ENCODE measurements around the gene GHRL. TPM values are rescaled to one million over a fixed set of nuclear protein-coding genes. Genes with fewer than 3 reads are reported as not detected.

Gene GHRL
- total RNA-seq, 1 donor from 2014 or later = not detected

DNA sequence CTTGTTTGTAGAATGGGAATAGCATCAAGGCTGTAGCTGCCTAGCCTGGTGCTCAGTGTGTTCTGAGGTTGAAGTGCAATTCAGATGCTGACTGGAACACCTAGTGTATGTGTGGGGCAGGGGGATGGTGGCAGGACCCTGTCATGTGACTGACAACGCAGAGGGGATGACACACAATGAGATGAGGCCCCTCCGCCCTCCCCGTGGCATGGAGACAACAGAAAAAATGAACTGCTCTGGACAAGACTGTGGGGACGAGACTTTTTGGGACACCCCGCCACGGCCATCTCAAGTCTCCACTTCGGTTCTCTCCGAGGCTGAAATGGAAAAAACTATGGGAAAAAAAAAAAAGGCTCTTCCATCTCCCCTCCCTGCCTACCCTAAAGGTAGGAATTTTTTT is 38.6 kb upstream of the GHRL start:
- peaks cover 46% of the 10 kb centered on the region for H3K27me3 ChIP-seq (ENCODE audit: control insufficient read depth, insufficient read depth, low read length)
- no peak overlapping the region for H3K4me3 ChIP-seq (ENCODE audit: low read depth, low read length)
- no peak for DNase-seq (ENCODE audit: low read depth)
- H3K36me3 ChIP-seq (ENCODE audit: control insufficient read depth, insufficient read depth, low read length) = no peaks in the 10 kb centered on the region
- TF ChIP-seq, protein P1, sequence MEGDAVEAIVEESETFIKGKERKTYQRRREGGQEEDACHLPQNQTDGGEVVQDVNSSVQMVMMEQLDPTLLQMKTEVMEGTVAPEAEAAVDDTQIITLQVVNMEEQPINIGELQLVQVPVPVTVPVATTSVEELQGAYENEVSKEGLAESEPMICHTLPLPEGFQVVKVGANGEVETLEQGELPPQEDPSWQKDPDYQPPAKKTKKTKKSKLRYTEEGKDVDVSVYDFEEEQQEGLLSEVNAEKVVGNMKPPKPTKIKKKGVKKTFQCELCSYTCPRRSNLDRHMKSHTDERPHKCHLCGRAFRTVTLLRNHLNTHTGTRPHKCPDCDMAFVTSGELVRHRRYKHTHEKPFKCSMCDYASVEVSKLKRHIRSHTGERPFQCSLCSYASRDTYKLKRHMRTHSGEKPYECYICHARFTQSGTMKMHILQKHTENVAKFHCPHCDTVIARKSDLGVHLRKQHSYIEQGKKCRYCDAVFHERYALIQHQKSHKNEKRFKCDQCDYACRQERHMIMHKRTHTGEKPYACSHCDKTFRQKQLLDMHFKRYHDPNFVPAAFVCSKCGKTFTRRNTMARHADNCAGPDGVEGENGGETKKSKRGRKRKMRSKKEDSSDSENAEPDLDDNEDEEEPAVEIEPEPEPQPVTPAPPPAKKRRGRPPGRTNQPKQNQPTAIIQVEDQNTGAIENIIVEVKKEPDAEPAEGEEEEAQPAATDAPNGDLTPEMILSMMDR (IDR thresholded peaks at IDR 0.05; ENCODE audit: insufficient read depth, low read length, poor library complexity, severe bottlenecking) = no peak

DNA sequence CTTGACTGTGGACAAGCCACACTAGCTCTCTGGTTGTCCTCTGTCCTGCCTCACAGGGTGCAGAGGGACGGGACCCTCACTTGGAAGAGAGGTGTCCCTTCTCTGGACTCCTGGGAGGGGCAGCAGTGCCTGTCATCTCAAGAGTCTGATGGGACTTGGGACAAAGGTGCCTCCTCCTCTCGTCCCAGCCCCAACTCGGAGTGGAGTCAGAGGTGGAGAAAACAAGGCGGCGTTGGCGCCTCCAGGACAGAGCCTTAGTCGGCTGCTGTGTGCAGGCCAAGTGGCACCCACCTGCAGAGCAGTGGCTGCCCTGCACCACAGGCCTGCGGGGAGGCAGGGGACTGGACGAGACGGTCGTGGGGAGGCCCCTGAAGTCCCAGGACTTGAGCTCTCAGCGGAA is 37.6 kb upstream of the GHRL start:
- no peak for DNase-seq (ENCODE audit: low read depth)
- TF ChIP-seq, protein P1 (IDR thresholded peaks at IDR 0.05; ENCODE audit: insufficient read depth, low read length, poor library complexity, severe bottlenecking) = no peak
- H3K4me3 ChIP-seq (ENCODE audit: low read depth, low read length) = no peak overlapping the region
- no peaks in the 10 kb centered on the region for H3K36me3 ChIP-seq (ENCODE audit: control insufficient read depth, insufficient read depth, low read length)
- H3K27me3 ChIP-seq (ENCODE audit: control insufficient read depth, insufficient read depth, low read length) = peaks cover 48% of the 10 kb centered on the region

DNA sequence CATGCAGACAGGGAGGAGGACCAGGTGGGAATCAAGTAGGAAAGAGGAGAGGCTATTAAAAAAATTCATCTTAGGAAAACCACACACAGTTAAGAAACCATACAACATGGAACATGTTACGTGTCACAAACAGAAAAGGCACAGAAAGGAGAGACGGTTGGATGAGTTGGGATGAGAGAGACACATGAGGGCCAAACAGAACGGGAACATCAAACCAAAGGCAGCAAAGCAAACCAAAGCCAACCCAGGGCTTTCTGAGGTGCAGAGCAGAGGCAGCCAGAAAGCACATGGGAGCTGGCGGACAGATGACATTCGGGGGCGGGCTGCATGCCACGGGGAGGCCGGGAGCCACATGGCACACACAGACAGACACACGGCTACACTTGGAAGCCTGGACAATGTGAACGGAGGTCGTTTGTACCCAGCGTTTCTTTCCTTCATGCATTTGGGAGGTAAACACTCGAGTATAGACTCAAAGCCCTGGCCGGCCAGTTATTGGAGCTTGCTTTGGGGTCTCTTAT is 36.8 kb upstream of the GHRL start:
- no peaks in the 10 kb centered on the region for H3K36me3 ChIP-seq (ENCODE audit: control insufficient read depth, insufficient read depth, low read length)
- DNase-seq (ENCODE audit: low read depth) = no peak
- H3K27me3 ChIP-seq (ENCODE audit: control insufficient read depth, insufficient read depth, low read length) = peaks cover 48% of the 10 kb centered on the region
- no peak overlapping the region for H3K4me3 ChIP-seq (ENCODE audit: low read depth, low read length)
- TF ChIP-seq, protein P1 (IDR thresholded peaks at IDR 0.05; ENCODE audit: insufficient read depth, low read length, poor library complexity, severe bottlenecking) = no peak

DNA sequence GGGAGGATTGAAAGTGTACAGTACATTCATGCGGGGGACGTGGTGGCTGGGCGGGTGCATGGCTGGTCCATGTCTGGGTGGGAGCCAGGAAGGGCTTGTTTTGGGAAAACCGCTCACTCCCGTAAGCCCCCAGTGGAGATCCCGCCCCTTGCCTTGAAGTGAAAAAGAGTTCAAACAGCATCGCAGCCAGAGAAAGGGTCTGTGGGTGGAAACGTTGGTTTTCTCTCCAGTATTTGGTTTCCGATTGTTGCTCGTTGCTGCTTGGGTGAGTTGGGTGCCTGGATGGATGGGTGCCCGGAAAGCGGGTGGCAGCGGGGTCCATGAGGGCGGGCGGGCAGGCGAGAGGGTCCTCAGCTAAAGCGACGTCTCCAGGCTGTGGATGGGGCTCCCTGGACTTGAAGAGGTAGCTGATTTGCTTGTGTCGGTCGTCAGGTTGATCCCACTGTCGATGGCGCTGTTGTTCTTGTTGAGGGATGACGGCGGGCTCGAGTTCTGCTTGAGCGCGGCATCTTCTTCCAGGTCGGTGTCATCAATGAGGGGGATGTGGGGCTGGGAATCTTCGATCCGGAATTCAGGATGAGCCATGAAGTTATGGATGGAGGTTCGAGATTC is 35.8 kb upstream of the GHRL start:
- peaks cover 45% of the 10 kb centered on the region for H3K27me3 ChIP-seq (ENCODE audit: control insufficient read depth, insufficient read depth, low read length)

GRCh38 chr3:10327592-10327991 is 34.8 kb upstream of the GHRL start:
- H3K4me3 ChIP-seq (ENCODE audit: low read depth, low read length) = no peak overlapping the region
- DNase-seq (ENCODE audit: low read depth) = no peak
- H3K36me3 ChIP-seq (ENCODE audit: control insufficient read depth, insufficient read depth, low read length) = no peaks in the 10 kb centered on the region
- TF ChIP-seq, protein P1 (IDR thresholded peaks at IDR 0.05; ENCODE audit: insufficient read depth, low read length, poor library complexity, severe bottlenecking) = no peak
- peaks cover 43% of the 10 kb centered on the region for H3K27me3 ChIP-seq (ENCODE audit: control insufficient read depth, insufficient read depth, low read length)

More for the DNA sequence above, 35.8 kb upstream of the GHRL start:
- H3K36me3 ChIP-seq (ENCODE audit: control insufficient read depth, insufficient read depth, low read length) = no peaks in the 10 kb centered on the region
- DNase-seq (ENCODE audit: low read depth) = no peak
- no peak overlapping the region for H3K4me3 ChIP-seq (ENCODE audit: low read depth, low read length)
- TF ChIP-seq, protein P1 (IDR thresholded peaks at IDR 0.05; ENCODE audit: insufficient read depth, low read length, poor library complexity, severe bottlenecking) = no peak

DNA sequence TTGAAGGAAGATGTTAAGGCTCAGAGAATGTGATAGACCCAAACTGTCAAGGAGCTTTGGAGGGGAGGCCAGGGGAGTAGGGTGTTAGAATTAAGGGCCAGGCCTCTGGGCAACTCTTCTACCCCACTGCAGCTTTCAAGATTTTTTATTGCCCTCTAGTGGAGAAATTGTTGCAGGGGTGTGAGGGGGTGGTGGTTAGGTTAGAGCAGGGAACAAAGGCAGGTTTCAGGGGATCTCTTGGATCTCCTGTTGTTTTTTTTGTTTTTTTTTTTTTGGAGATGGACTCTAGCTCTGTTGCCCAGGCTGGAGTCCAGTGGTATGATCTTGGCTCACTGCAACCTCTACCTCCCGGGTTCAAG is 29.6 kb upstream of the GHRL start:
- Histone ChIP-seq H3K27me3 (ENCODE audit: control insufficient read depth, insufficient read depth, low read length) (peaks cover 7% of the 10 kb centered on the region), H3K4me3 (ENCODE audit: low read depth, low read length) (no peak overlapping the region), H3K36me3 (ENCODE audit: control insufficient read depth, insufficient read depth, low read length) (peaks cover 2% of the 10 kb centered on the region)
- DNase-seq (ENCODE audit: low read depth) = no peak
- TF ChIP-seq, protein P1 (IDR thresholded peaks at IDR 0.05; ENCODE audit: insufficient read depth, low read length, poor library complexity, severe bottlenecking) = peak; percentile 32

Data from kidney epithelial cell (primary cell).